IMR-90 (cell line): Measurements from ENCODE around the gene RPS6KL1.

ENCODE experiments used
- BHLHE40 ChIP-seq: fragments of 150-350 bp; IDR thresholded peaks from 2 replicates; pipeline ENCODE4 v1.6.1; 2016; ENCODE audit warnings: mild to moderate bottlenecking, low read depth, low read length
- CEBPB ChIP-seq: IDR thresholded peaks from 2 replicates; pipeline ENCODE4 v1.6.1; 2012; ENCODE audit warnings: low read depth, low read length, improper control_type of control experiment
- CHD1 ChIP-seq: IDR thresholded peaks from 2 replicates; pipeline ENCODE4 v1.6.1; 2012; ENCODE audit warnings: low read depth, low read length, improper control_type of control experiment
- CTCF ChIP-seq: conservative IDR thresholded peaks from 2 replicates; pipeline ENCODE4 v1.5.1; 2012; ENCODE audit warnings: mild to moderate bottlenecking, low read depth, low read length, improper control_type of control experiment
- ELK1 ChIP-seq: fragments of 150-350 bp; IDR thresholded peaks from 2 replicates; pipeline ENCODE4 v1.6.1; 2016; ENCODE audit warnings: low read depth, mild to moderate bottlenecking, low read length, moderate library complexity, borderline replicate concordance
- FOS ChIP-seq: fragments of 150-350 bp; IDR thresholded peaks from 2 replicates; pipeline ENCODE4 v1.6.1; 2016; ENCODE audit warnings: low read depth, low read length
- MAFK ChIP-seq: IDR thresholded peaks from 2 replicates; pipeline ENCODE4 v1.6.1; 2012; ENCODE audit warnings: low read depth, low read length, improper control_type of control experiment
- MXI1 ChIP-seq: IDR thresholded peaks from 2 replicates; pipeline ENCODE4 v1.6.1; 2012; ENCODE audit warnings: low read depth, mild to moderate bottlenecking, low read length, moderate library complexity, borderline replicate concordance
- POLR2A ChIP-seq: IDR thresholded peaks from 2 replicates; pipeline ENCODE4 v1.6.1; 2012; ENCODE audit warnings: mild to moderate bottlenecking, low read depth, low read length
- RAD21 ChIP-seq: IDR thresholded peaks from 2 replicates; pipeline ENCODE4 v1.6.1; 2012; ENCODE audit warnings: low read length, improper control_type of control experiment
- RFX5 ChIP-seq: IDR thresholded peaks from 2 replicates; pipeline ENCODE4 v1.8.0; 2012; ENCODE audit warnings: low read depth, mild to moderate bottlenecking, low read length, moderate library complexity
- SMC3 ChIP-seq: fragments of 150-350 bp; IDR thresholded peaks from 2 replicates; pipeline ENCODE4 v1.6.1; 2016; ENCODE audit warnings: low read depth, mild to moderate bottlenecking, antibody characterized with exemption, low read length, moderate library complexity
- USF2 ChIP-seq: fragments of 150-350 bp; IDR thresholded peaks from 2 replicates; pipeline ENCODE4 v1.6.1; 2017; ENCODE audit warnings: mild to moderate bottlenecking, antibody characterized with exemption, low read length, low read depth

GRCh38 chr14:74896400-74896799, 26.7 kb downstream of the RPS6KL1 start:
- no peak for TF ChIP-seq RFX5
- no peak for TF ChIP-seq CTCF
- TF ChIP-seq POLR2A, result no peak
- TF ChIP-seq USF2, result no peak
- TF ChIP-seq FOS, result no peak
- no peak for TF ChIP-seq CEBPB
- no peak for TF ChIP-seq RAD21
- no peak for TF ChIP-seq BHLHE40
- no peak for TF ChIP-seq SMC3
- TF ChIP-seq MXI1, result no peak
- no peak for TF ChIP-seq CHD1
- no peak for TF ChIP-seq ELK1
- TF ChIP-seq MAFK, result no peak
